ENCODE results near the gene PPP1CA.

PPP1CA gene

DNA sequence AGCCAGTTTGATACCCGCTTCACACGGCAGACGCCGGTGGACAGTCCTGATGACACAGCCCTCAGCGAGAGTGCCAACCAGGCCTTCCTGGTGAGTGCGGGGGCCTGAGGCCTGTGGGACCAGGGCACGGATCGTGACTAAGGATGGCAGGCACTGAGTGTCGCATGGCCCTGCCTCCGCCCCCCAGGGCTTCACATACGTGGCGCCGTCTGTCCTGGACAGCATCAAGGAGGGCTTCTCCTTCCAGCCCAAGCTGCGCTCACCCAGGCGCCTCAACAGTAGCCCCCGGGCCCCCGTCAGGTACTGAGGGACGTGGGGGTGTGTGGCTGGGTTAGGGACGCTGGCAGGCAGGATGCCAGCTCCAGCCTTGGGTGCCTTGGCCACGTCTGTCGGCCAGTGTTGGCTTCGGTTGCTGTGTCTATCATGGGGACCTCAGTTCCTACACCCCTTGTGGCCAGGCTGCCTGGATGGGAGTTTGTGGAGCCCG lies 32.8 kb upstream of the PPP1CA start:
- Histone ChIP-seq H3K36me3 (ENCODE audit: control insufficient read depth, insufficient read depth, low read length) (no peaks in the 10 kb centered on the region), H3K4me3 (ENCODE audit: low read depth, low read length) (no peak overlapping the region), H2AFZ (no peak overlapping the region), H3K79me2 (peaks cover 5% of the 10 kb centered on the region), H3K9ac (no peak overlapping the region), H3K4me2 (ENCODE audit: low read length) (no peak overlapping the region), H3K27ac (no peak overlapping the region), H3K4me1 (no peaks in the 10 kb centered on the region), H3K27me3 (ENCODE audit: control insufficient read depth, insufficient read depth, low read length) (no peaks in the 10 kb centered on the region), H3K9me3 (ENCODE audit: control insufficient read depth, low read length) (no peaks in the 10 kb centered on the region)
- TF ChIP-seq, protein P1, sequence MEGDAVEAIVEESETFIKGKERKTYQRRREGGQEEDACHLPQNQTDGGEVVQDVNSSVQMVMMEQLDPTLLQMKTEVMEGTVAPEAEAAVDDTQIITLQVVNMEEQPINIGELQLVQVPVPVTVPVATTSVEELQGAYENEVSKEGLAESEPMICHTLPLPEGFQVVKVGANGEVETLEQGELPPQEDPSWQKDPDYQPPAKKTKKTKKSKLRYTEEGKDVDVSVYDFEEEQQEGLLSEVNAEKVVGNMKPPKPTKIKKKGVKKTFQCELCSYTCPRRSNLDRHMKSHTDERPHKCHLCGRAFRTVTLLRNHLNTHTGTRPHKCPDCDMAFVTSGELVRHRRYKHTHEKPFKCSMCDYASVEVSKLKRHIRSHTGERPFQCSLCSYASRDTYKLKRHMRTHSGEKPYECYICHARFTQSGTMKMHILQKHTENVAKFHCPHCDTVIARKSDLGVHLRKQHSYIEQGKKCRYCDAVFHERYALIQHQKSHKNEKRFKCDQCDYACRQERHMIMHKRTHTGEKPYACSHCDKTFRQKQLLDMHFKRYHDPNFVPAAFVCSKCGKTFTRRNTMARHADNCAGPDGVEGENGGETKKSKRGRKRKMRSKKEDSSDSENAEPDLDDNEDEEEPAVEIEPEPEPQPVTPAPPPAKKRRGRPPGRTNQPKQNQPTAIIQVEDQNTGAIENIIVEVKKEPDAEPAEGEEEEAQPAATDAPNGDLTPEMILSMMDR (IDR thresholded peaks at IDR 0.05) = no peak

DNA sequence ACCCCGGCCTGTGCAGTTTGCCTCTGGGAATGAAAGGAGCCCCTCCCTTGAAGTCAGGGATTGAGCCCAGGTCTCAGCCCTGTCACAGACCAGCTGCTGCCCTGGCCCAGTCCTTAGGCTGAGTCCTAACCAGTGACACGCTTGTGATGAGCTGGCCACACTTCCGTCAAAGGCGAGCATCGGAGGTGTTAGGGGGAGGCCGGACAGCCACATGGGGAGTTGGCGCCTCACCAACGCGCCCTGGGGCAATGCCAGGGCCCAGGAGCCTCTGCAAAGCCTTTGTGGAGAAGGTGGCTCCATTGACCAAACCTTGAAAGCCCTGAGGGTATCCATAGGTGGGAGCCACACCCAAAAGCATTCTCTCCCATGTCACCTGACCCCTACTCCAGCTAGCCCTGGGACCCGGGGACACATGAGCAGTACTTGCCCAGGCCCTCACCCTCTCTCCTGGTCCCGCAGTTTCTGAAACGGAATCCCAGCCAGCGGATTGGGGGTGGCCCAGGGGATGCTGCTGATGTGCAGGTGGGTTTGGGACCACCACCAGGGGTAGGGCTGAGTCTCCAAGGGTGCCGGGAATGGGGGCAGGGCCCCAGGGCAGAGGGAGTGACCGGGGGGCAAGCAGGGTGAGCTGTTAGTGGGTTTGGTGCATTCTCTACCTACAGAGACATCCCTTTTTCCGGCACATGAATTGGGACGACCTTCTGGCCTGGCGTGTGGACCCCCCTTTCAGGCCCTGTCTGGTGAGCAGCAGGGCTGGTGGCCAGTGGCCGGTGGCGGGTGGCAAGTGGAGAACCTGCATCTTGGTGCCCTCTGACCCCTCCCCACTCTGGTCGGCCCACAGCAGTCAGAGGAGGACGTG lies 32.1 kb upstream of the PPP1CA start:
- H2AFZ ChIP-seq = no peak overlapping the region
- peaks cover 9% of the 10 kb centered on the region for H3K79me2 ChIP-seq
- H3K9me3 ChIP-seq (ENCODE audit: control insufficient read depth, low read length) = no peaks in the 10 kb centered on the region
- H3K27me3 ChIP-seq (ENCODE audit: control insufficient read depth, insufficient read depth, low read length) = no peaks in the 10 kb centered on the region
- no peaks in the 10 kb centered on the region for H3K36me3 ChIP-seq (ENCODE audit: control insufficient read depth, insufficient read depth, low read length)
- H3K4me2 ChIP-seq (ENCODE audit: low read length) = no peak overlapping the region
- no peak overlapping the region for H3K9ac ChIP-seq
- TF ChIP-seq, protein P1 (IDR thresholded peaks at IDR 0.05) = no peak
- no peak overlapping the region for H3K27ac ChIP-seq
- no peak overlapping the region for H3K4me3 ChIP-seq (ENCODE audit: low read depth, low read length)
- no peaks in the 10 kb centered on the region for H3K4me1 ChIP-seq

DNA sequence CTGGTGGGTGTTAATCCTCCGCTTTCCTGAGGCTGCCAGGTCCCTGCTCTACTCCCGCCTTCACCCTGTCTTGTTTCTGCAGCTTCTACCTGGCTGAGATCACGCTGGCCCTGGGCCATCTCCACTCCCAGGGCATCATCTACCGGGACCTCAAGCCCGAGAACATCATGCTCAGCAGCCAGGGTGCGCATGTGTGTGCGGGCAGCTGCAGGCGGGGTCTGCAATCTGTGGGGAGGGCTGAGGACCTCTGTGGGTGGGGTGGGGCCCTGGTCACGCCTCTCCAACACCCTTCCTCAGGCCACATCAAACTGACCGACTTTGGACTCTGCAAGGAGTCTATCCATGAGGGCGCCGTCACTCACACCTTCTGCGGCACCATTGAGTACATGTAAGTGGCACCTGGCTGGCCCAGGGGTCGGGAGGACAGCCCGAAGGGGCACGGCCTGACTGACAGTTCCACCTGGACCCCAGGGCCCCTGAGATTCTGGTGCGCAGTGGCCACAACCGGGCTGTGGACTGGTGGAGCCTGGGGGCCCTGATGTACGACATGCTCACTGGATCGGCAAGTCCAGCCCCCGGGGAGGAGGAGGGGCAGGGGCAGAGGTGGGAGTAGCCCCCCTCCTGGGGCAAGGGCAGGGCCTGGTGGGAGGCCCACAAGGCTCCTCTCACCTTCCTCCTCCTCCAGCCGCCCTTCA lies 31.1 kb upstream of the PPP1CA start:
- peaks cover 10% of the 10 kb centered on the region for H3K79me2 ChIP-seq
- no peak overlapping the region for H2AFZ ChIP-seq
- no peak overlapping the region for H3K9ac ChIP-seq
- H3K4me1 ChIP-seq = no peaks in the 10 kb centered on the region
- H3K4me3 ChIP-seq (ENCODE audit: low read depth, low read length) = no peak overlapping the region
- H3K4me2 ChIP-seq (ENCODE audit: low read length) = no peak overlapping the region
- no peaks in the 10 kb centered on the region for H3K9me3 ChIP-seq (ENCODE audit: control insufficient read depth, low read length)
- no peak overlapping the region for H3K27ac ChIP-seq
- H3K36me3 ChIP-seq (ENCODE audit: control insufficient read depth, insufficient read depth, low read length) = no peaks in the 10 kb centered on the region
- no peaks in the 10 kb centered on the region for H3K27me3 ChIP-seq (ENCODE audit: control insufficient read depth, insufficient read depth, low read length)
- TF ChIP-seq, protein P1 (IDR thresholded peaks at IDR 0.05) = no peak

DNA sequence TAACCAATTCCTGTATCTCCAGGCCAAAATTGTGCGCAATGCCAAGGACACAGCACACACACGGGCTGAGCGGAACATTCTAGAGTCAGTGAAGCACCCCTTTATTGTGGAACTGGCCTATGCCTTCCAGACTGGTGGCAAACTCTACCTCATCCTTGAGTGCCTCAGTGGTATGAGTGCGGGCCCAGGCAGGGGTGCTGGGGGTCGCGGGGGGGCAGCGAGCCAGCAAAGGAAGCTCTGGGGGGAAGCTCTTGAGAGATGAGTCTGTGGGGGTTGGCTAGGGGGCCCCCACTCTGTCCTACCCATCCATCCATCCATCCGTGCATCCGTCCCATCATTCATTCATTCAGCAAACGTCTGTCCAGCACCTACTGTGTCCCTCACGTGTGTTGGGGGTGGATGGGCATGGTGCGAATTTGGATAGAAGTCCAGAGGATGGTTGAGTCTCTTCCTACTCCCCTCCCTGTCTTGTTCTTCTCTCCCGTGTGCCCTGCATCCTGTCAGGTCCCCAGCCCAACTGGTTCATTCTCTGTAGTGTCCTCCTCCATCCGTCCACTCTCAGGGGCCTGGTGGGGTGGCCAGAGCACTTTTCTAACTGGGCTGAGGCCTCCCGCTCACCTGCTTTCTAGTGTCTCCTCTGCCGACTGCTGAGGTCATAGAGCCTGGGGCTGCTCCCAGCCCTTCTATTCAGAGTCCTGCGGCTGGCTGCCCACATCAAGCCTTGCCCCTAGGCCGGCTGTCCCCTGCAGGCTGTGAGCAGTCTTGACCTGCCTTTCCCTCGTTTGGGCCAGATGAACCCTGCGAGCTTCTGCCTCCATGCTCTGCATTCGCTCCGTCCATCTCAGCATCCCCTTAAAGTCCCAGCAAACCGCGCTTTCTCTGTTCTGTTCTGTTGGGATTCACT lies 29.9 kb upstream of the PPP1CA start:
- Histone ChIP-seq H3K4me3 (ENCODE audit: low read depth, low read length) (no peak overlapping the region), H3K36me3 (ENCODE audit: control insufficient read depth, insufficient read depth, low read length) (no peaks in the 10 kb centered on the region), H3K27me3 (ENCODE audit: control insufficient read depth, insufficient read depth, low read length) (no peaks in the 10 kb centered on the region), H3K4me1 (no peaks in the 10 kb centered on the region), H3K9ac (no peak overlapping the region), H3K27ac (no peak overlapping the region), H3K9me3 (ENCODE audit: control insufficient read depth, low read length) (no peaks in the 10 kb centered on the region), H3K4me2 (ENCODE audit: low read length) (no peak overlapping the region), H3K79me2 (peaks cover 10% of the 10 kb centered on the region), H2AFZ (no peak overlapping the region)
- TF ChIP-seq, protein P1 (IDR thresholded peaks at IDR 0.05) = no peak

Data from parathyroid adenoma (tissue), 2 donors.